ENCODE data around the gene CCDC152. TPM values are rescaled to one million over a fixed set of nuclear protein-coding genes. Genes with fewer than 3 reads are reported as not detected.

The CCDC152 gene
- total and polyA plus RNA-seq, 10 of the 15 experiments (the other 5 are each of a cell fraction or from before 2014, with no cell fraction given) = 0.12 to 25.8 (median 13.5) TPM

DNA sequence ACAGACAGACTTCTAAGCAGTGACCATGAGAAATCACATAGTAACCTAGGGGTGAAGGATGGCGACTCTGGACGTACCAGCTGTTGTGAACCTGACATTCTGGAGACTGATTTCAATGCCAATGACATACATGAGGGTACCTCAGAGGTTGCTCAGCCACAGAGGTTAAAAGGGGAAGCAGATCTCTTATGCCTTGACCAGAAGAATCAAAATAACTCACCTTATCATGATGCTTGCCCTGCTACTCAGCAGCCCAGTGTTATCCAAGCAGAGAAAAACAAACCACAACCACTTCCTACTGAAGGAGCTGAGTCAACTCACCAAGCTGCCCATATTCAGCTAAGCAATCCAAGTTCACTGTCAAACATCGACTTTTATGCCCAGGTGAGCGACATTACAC lies 38.0 kb upstream of the CCDC152 start:
- Histone ChIP-seq H3K9me3 (replicated peaks; ENCODE audit: control insufficient read depth, insufficient read depth, low read length) (no peaks in the 10 kb centered on the region), H3K4me2 (ENCODE audit: control insufficient read depth, insufficient read depth) (no peak overlapping the region), H3K79me2 (ENCODE audit: control insufficient read depth, insufficient read depth, low read length) (no peaks in the 10 kb centered on the region), H4K20me1 (ENCODE audit: control insufficient read depth, insufficient read depth) (no peaks in the 10 kb centered on the region), H2AFZ (ENCODE audit: control insufficient read depth, low read depth, low read length) (no peak overlapping the region), H3K27ac (ENCODE audit: control insufficient read depth, insufficient read depth) (no peak overlapping the region), H3K4me3 (no peak overlapping the region), H3K36me3 (ENCODE audit: control insufficient read depth in 2 of 2, insufficient read depth in 2 of 2, low read length in 1 of 2) (no peaks in the 10 kb centered on the region), H3K9ac (ENCODE audit: control insufficient read depth, insufficient read depth, low read length) (no peak overlapping the region), H3K4me1 (ENCODE audit: control insufficient read depth, insufficient read depth, low read length) (peaks cover 8% of the 10 kb centered on the region), H3K27me3 (replicated peaks in 1 of 2; ENCODE audit: control insufficient read depth in 2 of 2, insufficient read depth in 2 of 2, low read length in 1 of 2) (no peaks in the 10 kb centered on the region)
- in situ Hi-C loops (cut with MboI) (no loop called here), intact Hi-C loops (cut with micrococcal nuclease; ENCODE audit: unreplicated experiment) (no loop called here)
- ATAC-seq (peak; percentile 90), DNase-seq (ENCODE audit: low read depth, low spot score) (peak; percentile 32), FAIRE-seq (no peak)
- SMC1A ChIA-PET (ENCODE audit: uncharacterized antibody, unreplicated experiment) = interaction anchor here (1.0 to 2.0 kb wide), 6 partner anchors 15 to 190 kb away, joined by 3 to 7 read pairs (median 4); no protein-coding TSS in a partner anchor
- POLR2A ChIA-PET = no interaction called here
- RAD21 ChIA-PET (ENCODE audit: unreplicated experiment) = interaction anchor here (0.6 to 1.3 kb wide), 5 partner anchors 49 to 296 kb away, joined by 3 read pairs; partner anchors contain the start of gene GHR
- no TSS peak for BruUV-seq (replicated peaks)
- WGBS (ENCODE audit: insufficient coverage, insufficient replicate concordance, low lambda C conversion rate, missing lambda C conversion rate) = 17% methylated on average over 4 of the region's 4 CpGs
- CTCF ChIA-PET = interaction anchor here (0.6 to 2.4 kb wide), 3 partner anchors 27 to 171 kb away, joined by 3 to 7 read pairs (median 6); no protein-coding TSS in a partner anchor
- TF ChIP-seq ZSCAN29 (IDR thresholded peaks at IDR 0.05) (no peak), NFXL1 (IDR thresholded peaks at IDR 0.05; ENCODE audit: borderline replicate concordance) (no peak), POLR2AphosphoS2 (IDR thresholded peaks at IDR 0.05; ENCODE audit: low read depth, low read length) (no peak), ZNF384 (IDR thresholded peaks at IDR 0.05; ENCODE audit: borderline replicate concordance, low read depth, low read length) (no peak), CHD4 (IDR thresholded peaks at IDR 0.05) (no peak), ZBED1 (IDR thresholded peaks at IDR 0.05; ENCODE audit: borderline replicate concordance) (peak; percentile 24; the same call in 1 of the 2 replicates), POU2F2 (IDR thresholded peaks at IDR 0.05; ENCODE audit: borderline replicate concordance, low read depth, low read length) (no peak), IKZF1 (conservative IDR thresholded peaks at IDR 0.05) (no peak), FOXM1 (IDR thresholded peaks at IDR 0.05; ENCODE audit: low read depth, low read length) (0 out of 2 replicates have a peak, but pooled peaks have one; percentile 43), ZNF622 (IDR thresholded peaks at IDR 0.05) (no peak), HDAC2 (IDR thresholded peaks at IDR 0.05) (no peak), PAX8 (IDR thresholded peaks at IDR 0.05) (no peak), CREM (IDR thresholded peaks at IDR 0.05; ENCODE audit: low read depth) (peak; percentile 59; the same call in 1 of the 2 replicates), RELA (IDR thresholded peaks at IDR 0.05; ENCODE audit: borderline replicate concordance, partially characterized antibody) (no peak), NRF1 (conservative IDR thresholded peaks at IDR 0.05; ENCODE audit: low read depth, low read length) (no peak), KAT2A (conservative IDR thresholded peaks at IDR 0.05; ENCODE audit: control insufficient read depth, low read depth, low read length) (no peak), ESRRA (IDR thresholded peaks at IDR 0.05; ENCODE audit: low read length) (no peak), BMI1 (IDR thresholded peaks at IDR 0.05; ENCODE audit: borderline replicate concordance) (no peak), ASH2L (IDR thresholded peaks at IDR 0.05; ENCODE audit: borderline replicate concordance, low read depth) (no peak), JUND (IDR thresholded peaks at IDR 0.05; ENCODE audit: low read depth, low read length) (no peak), RUNX3 (IDR thresholded peaks at IDR 0.05; ENCODE audit: low read length) (peak; percentile 96)
- TF ChIP-seq, protein P1, sequence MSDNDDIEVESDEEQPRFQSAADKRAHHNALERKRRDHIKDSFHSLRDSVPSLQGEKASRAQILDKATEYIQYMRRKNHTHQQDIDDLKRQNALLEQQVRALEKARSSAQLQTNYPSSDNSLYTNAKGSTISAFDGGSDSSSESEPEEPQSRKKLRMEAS (IDR thresholded peaks at IDR 0.05; ENCODE audit: low read depth, low read length) = no peak
- TF ChIP-seq, protein P2, sequence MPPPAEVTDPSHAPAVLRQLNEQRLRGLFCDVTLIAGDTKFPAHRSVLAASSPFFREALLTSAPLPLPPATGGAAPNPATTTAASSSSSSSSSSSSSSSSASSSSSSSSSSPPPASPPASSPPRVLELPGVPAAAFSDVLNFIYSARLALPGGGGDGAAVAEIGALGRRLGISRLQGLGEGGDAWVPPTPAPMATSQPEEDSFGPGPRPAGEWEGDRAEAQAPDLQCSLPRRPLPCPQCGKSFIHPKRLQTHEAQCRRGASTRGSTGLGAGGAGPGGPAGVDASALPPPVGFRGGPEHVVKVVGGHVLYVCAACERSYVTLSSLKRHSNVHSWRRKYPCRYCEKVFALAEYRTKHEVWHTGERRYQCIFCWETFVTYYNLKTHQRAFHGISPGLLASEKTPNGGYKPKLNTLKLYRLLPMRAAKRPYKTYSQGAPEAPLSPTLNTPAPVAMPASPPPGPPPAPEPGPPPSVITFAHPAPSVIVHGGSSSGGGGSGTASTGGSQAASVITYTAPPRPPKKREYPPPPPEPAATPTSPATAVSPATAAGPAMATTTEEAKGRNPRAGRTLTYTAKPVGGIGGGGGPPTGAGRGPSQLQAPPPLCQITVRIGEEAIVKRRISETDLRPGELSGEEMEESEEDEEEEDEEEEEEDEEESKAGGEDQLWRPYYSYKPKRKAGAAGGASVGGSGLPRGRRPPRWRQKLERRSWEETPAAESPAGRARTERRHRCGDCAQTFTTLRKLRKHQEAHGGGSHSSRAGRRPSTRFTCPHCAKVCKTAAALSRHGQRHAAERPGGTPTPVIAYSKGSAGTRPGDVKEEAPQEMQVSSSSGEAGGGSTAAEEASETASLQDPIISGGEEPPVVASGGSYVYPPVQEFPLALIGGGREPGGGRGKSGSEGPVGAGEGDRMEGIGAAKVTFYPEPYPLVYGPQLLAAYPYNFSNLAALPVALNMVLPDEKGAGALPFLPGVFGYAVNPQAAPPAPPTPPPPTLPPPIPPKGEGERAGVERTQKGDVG (CRISPR knock-in tag; IDR thresholded peaks at IDR 0.05) = no peak
- TF ChIP-seq, protein P3, sequence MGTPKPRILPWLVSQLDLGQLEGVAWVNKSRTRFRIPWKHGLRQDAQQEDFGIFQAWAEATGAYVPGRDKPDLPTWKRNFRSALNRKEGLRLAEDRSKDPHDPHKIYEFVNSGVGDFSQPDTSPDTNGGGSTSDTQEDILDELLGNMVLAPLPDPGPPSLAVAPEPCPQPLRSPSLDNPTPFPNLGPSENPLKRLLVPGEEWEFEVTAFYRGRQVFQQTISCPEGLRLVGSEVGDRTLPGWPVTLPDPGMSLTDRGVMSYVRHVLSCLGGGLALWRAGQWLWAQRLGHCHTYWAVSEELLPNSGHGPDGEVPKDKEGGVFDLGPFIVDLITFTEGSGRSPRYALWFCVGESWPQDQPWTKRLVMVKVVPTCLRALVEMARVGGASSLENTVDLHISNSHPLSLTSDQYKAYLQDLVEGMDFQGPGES (IDR thresholded peaks at IDR 0.05) = no peak
